ENCODE data around the gene BNC1. TPM values are rescaled to one million over a fixed set of nuclear protein-coding genes. Genes with fewer than 3 reads are reported as not detected.

Gene BNC1
- total and polyA plus RNA-seq, 2 of the 4 experiments (the other 2 are of a cell fraction), result 0.38 to 0.54 TPM

- Histone ChIP-seq H4K8ac (ENCODE audit: low read depth in 2 of 2, low read length in 2 of 2) (no peak overlapping the region), H3K14ac (replicated peaks; ENCODE audit: low read depth, low read length) (no peak overlapping the region), H3K79me1 (ENCODE audit: low read depth in 1 of 2, low read length in 2 of 2) (no peaks in the 10 kb centered on the region), H3K56ac (ENCODE audit: extremely low read depth, insufficient read depth, low read length) (no peak overlapping the region), H2BK5ac (ENCODE audit: low read depth, low read length, poor library complexity, severe bottlenecking) (no peak overlapping the region), H4K20me1 (ENCODE audit: insufficient read depth, low read length) (no peaks in the 10 kb centered on the region), H2BK20ac (ENCODE audit: low read depth, low read length) (no peak overlapping the region), H2AFZ (replicated peaks; ENCODE audit: low read length, poor library complexity) (no peak overlapping the region), H2BK120ac (ENCODE audit: low read depth, low read length) (no peak overlapping the region), H3K18ac (ENCODE audit: low read depth, low read length) (no peak overlapping the region), H3K9ac (ENCODE audit: low read depth, low read length) (no peak overlapping the region), H3K9me1 (ENCODE audit: insufficient read depth, low read length) (no peaks in the 10 kb centered on the region), H3K27ac (ENCODE audit: insufficient read depth, low read length) (no peak overlapping the region), H3K9me3 (ENCODE audit: control insufficient read depth, insufficient read depth, low read length) (no peaks in the 10 kb centered on the region), H3K27me3 (ENCODE audit: control insufficient read depth, insufficient read depth, low read length) (no peaks in the 10 kb centered on the region; the same call in 1 of the 2 replicates), H3K23ac (ENCODE audit: low read depth, low read length) (no peak overlapping the region), H4K5ac (ENCODE audit: low read depth, low read length) (no peak overlapping the region), H3K36me3 (ENCODE audit: control insufficient read depth, insufficient read depth, low read length) (no peaks in the 10 kb centered on the region), H3K4ac (ENCODE audit: low read depth, low read length) (no peak overlapping the region), H3K4me3 (ENCODE audit: insufficient read depth, low read depth, low read length) (no peak overlapping the region), H2AK9ac (replicated peaks; ENCODE audit: low read depth, low read length, poor library complexity) (no peak overlapping the region), H2AK5ac (ENCODE audit: low read depth, low read length) (no peak overlapping the region), H3K4me2 (ENCODE audit: low read depth, low read length) (no peak overlapping the region), H4K91ac (ENCODE audit: insufficient read depth, low read depth, low read length) (no peak overlapping the region), H2BK15ac (ENCODE audit: low read depth, low read length) (no peak overlapping the region), H3K4me1 (ENCODE audit: control insufficient read depth, insufficient read depth, low read length) (peaks cover 3% of the 10 kb centered on the region; the same call in 1 of the 2 replicates)
- dilution Hi-C loops (cut with HindIII; ENCODE audit: low sequenced_read_pairs, unreplicated experiment) (no loop called here), intact Hi-C loops (cut with micrococcal nuclease) (no loop called here), in situ Hi-C loops (cut with MboI; ENCODE audit: low sequenced_read_pairs) (loop anchor here (10.0 kb wide), 1 partner anchor 56 kb away; no protein-coding TSS in a partner anchor)
- ChIA-PET POLR2A (ENCODE audit: unreplicated experiment) (no interaction called here), CTCF (no interaction called here)
- TF ChIP-seq ELK1 (IDR thresholded peaks at IDR 0.05; ENCODE audit: borderline replicate concordance, low read depth, low read length) (no peak), BHLHE40 (IDR thresholded peaks at IDR 0.05; ENCODE audit: low read depth, low read length) (no peak), NFE2L2 (IDR thresholded peaks at IDR 0.05; ENCODE audit: low read depth, low read length) (no peak), MAFK (IDR thresholded peaks at IDR 0.05; ENCODE audit: low read depth, low read length) (peak; percentile 93)
- WGBS, 2 experiments (ENCODE audit: extremely low coverage in 2 of 2, insufficient read length in 1 of 2), result 40% methylated on average over 1 of the region's 5 CpGs; no CpG with 5 or more reads in 1 of the 2 experiments
- no peak for ATAC-seq (ENCODE audit: low read depth)
- no TSS peak for BruUV-seq (replicated peaks)
- no peak for DNase-seq
These were observed 26.3 kb upstream of the BNC1 start for GRCh38 chr15:83310521-83311456.

Measured in IMR-90 (cell line).